Activated CD8-positive, alpha-beta memory T cell treated with anti-CD3 and anti-CD28 coated beads, Interleukin-2, amount 10 ng/mL, durations not matched to agents 7 days and 5 days (primary cell): ENCODE data around the gene PARN. TPM values are rescaled to one million over a fixed set of nuclear protein-coding genes. Genes with fewer than 3 reads are reported as not detected.
"Not testable (repeated sequence)": the region's sequence is repeated elsewhere in the genome, so short reads cannot be mapped to it uniquely, and the experiment has no call there.

ENCODE experiments used
- ATAC-seq: fragments of 150-1000 bp; cut with Tn5 transposase; one replicate; pipeline ENCODE4 v1.10.0; 2021; ENCODE audit warnings: moderate library complexity
- CTCF ChIA-PET: fragments of 350-600 bp; sonication (Branson Sonifier 250); formaldehyde crosslinking; loops from one replicate; lab custom pipeline; 2021; ENCODE audit warnings: antibody characterized with exemption; lab: Charles Lee
- DNase-seq: peaks from one replicate; pipeline ENCODE4 v3.0.0-alpha.2; 2020
- H3K27ac Mint-ChIP-seq: one replicate; pipeline ENCODE4 v1.8.0; 2021; ENCODE audit warnings: mild to moderate bottlenecking, mixed read lengths
- H3K27me3 Mint-ChIP-seq: one replicate; pipeline ENCODE4 v1.8.0; 2021; ENCODE audit warnings: mixed read lengths
- H3K36me3 Mint-ChIP-seq: one replicate; pipeline ENCODE4 v1.8.0; 2021; ENCODE audit warnings: mild to moderate bottlenecking, mixed read lengths
- H3K4me1 Mint-ChIP-seq: one replicate; pipeline ENCODE4 v1.8.0; 2021; ENCODE audit warnings: mixed read lengths
- H3K4me3 Mint-ChIP-seq: one replicate; pipeline ENCODE4 v1.8.0; 2021; ENCODE audit warnings: mild to moderate bottlenecking, moderate library complexity, mixed read lengths
- H3K9me3 Mint-ChIP-seq: one replicate; pipeline ENCODE4 v1.8.0; 2022; ENCODE audit warnings: low read depth, mixed read lengths
- total RNA-seq, 2 experiments: library from RNA; stranded (reverse); gene quantifications; one replicate each; pipeline ENCODE4 v1.2.3, GENCODE V29; 2021

Gene PARN
- total RNA-seq, 2 experiments from 2014 or later, result 40.7 to 44.6 TPM

DNA sequence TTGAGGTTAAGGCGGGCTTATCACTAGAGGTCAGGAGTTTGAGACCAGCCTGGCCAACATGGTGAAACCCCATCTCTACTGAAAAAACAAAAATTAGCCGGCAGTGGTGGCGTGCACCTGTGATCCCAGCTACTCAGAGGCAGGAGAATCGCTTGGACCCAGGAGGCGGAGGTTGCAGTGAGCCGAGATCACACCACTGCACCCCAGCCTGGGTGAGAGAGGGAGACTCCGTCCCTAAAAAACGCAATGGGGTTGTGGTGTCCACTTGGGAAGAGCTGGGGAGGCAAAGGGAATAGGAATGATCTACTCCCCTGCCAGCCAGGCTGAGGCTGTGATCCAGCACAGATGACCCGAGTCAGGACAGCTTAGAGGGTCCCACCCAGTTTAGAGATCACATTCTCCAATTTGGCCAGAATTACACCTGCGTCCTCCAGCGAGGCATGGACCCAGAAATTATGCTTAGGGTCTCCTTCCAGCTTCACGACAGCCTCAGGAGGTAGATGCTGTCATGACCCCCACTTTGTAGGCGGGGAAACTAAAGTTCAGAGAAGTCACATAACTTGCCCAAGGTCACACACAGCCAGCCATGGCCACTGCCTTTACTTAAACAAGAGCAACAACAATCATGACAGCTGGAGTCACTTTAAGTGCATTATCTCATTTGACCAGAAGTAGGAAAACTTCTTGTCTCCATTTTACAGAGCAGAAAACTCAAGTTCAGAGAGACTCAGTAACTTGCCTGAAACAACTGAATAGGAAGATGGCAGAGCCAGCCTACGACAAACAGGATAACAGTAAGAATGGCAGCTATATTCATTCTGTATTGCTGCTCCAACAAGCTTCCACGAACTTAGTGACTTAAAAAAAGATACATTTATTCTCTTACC is 227.7 kb downstream of the PARN start:
- DNase-seq, H3K36me3 Mint-ChIP-seq, H3K27me3 Mint-ChIP-seq, H3K4me1 Mint-ChIP-seq, CTCF ChIA-PET, ATAC-seq, H3K4me3 Mint-ChIP-seq, H3K9me3 Mint-ChIP-seq, H3K27ac Mint-ChIP-seq: not testable (repeated sequence)

DNA sequence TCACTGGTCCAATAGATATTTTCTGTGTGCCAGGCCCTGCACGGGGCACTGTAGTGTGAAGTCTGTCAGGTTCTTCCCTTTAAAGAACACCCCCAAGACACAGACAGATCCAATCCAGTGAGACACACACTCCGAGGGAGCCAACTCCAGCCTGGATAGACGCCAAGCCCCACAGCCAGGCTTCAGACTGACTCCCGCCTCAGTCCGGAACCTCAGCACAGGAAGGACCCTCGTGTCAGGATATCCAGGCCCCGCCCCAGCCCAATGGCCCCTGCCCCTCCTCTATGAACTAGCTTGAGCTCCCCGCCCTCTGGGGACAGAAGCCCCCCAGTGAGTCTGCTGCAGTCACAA is 228.4 kb downstream of the PARN start:
- CTCF ChIA-PET, H3K27ac Mint-ChIP-seq, H3K27me3 Mint-ChIP-seq, H3K4me3 Mint-ChIP-seq, ATAC-seq, DNase-seq, H3K36me3 Mint-ChIP-seq, H3K4me1 Mint-ChIP-seq, H3K9me3 Mint-ChIP-seq: not testable (repeated sequence)

DNA sequence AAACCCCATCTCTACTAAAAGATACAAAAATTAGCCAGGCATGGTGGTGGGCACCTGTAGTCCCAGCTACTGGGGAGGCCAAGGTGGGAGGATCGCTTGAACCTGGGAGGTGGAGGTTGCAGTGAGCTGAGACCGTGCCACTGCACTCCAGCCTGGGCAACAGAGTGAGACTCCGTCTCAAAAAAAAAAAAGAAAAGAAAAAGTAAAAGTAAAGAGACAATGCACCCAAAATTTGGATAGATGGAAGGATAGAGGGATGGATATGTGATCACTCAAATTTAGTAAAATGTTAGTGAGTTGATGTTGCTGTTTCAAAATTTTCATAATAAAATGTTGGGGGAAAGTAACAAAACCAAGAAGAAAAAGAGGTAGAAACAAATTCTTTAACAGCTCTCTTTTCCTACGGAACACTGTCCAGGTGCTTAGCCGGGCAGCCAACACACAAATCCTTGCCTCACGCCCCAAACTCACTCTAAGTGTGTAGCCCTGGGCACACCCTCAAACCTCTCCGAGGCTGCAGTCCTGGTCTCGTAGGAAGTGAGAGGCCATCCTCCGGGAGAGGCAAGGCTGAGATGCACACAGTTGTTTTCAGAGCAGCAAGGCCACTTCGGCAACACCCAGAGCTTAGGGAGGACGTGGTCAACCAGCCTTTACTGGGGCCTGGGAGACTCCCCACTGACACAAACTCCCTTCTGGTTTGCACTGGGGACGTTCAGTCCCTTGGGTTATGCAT is 228.9 kb downstream of the PARN start:
- ATAC-seq, H3K4me3 Mint-ChIP-seq: not testable (repeated sequence)

DNA sequence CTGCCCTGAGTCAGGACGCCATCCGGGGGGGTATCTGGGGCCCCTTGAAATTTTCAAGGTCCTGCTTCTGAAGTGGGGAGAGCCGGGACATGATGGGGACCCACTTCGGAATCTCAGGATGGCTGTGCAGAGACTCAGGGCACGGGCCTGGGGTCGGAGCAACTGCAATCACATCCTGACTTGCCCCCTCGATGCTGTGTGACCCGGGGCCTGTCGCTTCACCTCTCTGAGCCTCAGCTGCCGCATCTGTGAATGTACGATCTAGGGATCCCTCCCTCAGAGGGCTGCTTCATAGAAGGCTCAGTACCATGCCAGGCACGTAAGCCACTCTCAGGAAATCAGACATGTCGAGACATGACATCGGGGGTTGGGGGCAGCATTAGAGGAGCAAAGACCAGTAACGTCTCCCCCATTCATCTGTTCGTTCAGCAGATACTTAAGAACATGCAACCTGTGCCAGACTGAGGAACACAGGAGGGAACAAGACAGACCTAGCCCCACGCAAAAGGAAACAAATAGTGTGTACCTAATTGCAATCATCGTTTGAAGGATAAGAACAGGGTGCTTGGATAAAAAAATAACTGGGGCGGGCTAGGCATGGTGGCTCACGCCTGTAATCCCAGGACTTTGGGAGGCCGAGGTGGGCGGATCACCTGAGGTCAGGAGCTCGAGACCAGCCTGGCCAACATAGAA is 229.6 kb downstream of the PARN start:
- H3K4me3 Mint-ChIP-seq, result no peak overlapping the region
- DNase-seq, result no peak
- H3K27ac Mint-ChIP-seq, result no peak overlapping the region
- CTCF ChIA-PET, result no interaction called here
- no peaks in the 10 kb centered on the region for H3K9me3 Mint-ChIP-seq
- H3K36me3 Mint-ChIP-seq, result no peaks in the 10 kb centered on the region
- ATAC-seq, result no peak
- H3K4me1 Mint-ChIP-seq, result peaks cover 2% of the 10 kb centered on the region
- H3K27me3 Mint-ChIP-seq, result no peaks in the 10 kb centered on the region

More for the DNA sequence above, 228.9 kb downstream of the PARN start:
- H3K36me3 Mint-ChIP-seq, CTCF ChIA-PET, H3K9me3 Mint-ChIP-seq, H3K4me1 Mint-ChIP-seq, DNase-seq, H3K27me3 Mint-ChIP-seq, H3K27ac Mint-ChIP-seq: not testable (repeated sequence)

DNA sequence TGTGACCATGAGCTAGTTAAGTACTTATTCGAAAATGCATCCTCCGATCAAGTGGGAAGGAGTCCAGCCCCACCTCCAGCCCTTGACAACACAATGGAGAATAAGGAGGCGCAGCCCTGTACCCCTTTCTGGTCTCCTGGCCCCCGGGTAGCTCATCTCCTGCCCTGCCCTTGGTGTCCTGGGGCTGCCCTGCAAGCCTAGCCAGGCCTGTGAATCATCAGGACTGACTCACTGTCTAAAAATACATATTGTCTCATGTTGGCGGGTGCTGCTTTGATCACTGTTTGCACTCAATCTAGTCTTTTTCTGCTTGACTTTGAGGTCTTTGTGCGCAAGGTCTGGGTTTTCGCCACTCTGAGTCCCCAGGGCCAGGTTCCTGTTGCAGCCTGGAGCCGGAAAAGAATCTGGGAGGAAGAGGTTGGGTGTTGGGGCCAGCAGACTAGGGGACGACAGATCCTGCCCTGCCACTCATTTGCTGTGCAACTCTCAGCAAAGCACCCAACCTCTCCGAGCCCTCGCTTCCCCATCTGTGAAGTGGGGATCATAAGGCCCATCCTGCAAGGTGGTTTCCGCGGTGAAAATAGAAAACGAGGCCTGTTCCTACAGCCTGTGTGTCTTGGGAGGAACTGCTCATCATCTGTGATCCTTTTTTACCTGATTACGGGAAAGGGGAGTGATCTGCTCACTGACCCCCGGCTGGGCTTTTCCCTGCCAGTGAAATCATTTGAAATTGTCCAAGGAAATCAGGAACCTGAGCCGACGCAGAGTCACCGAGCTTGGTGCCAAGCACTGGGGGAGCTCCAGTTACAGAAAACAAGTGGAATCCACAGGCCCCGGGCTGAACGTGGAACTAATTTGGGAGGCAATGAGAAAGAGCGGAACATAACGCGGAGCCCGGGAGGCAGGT is 230.4 kb downstream of the PARN start:
- Mint-ChIP-seq H3K9me3 (no peaks in the 10 kb centered on the region), H3K4me3 (no peak overlapping the region), H3K27me3 (no peaks in the 10 kb centered on the region), H3K36me3 (no peaks in the 10 kb centered on the region), H3K4me1 (no peaks in the 10 kb centered on the region), H3K27ac (no peak overlapping the region)
- CTCF ChIA-PET, result no interaction called here
- DNase-seq (no peak), ATAC-seq (no peak)

DNA sequence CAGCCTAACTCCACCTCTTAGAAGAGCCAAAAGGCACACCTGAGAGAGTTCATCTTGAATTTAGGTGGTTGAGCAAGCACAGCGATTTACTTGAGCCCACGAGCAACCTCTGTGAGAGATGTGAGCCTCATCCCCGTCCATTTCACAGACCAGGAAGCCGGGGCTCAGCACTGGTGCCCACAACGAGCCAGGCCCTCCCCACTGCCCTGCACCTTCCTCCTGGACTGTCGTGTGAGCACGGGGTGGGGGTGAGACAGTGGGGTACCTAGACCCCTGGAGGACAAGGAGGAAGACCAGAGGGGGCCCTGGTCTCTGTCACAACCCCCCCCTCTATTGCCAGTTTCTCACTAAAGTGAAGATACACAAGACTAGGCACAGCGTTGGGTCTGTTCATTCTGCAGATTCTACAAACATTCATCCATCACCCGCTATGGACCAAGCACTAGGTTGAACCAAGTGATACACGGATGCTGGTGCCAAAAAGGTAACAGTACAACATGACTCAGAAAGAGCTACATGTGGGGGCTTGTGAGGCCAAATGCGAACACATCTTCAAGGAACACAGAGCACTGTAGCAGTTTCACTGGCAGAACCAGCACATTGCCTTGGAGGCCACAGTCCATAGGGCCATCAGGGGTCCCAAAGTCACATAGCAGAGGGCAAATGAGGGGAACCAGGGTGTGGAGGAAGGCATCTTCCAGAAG is 231.9 kb downstream of the PARN start:
- CTCF ChIA-PET, result no interaction called here
- ATAC-seq, result no peak
- Mint-ChIP-seq H3K4me1 (no peaks in the 10 kb centered on the region), H3K36me3 (no peaks in the 10 kb centered on the region), H3K27me3 (no peaks in the 10 kb centered on the region), H3K9me3 (no peaks in the 10 kb centered on the region), H3K27ac (no peak overlapping the region), H3K4me3 (no peak overlapping the region)
- DNase-seq, result no peak

DNA sequence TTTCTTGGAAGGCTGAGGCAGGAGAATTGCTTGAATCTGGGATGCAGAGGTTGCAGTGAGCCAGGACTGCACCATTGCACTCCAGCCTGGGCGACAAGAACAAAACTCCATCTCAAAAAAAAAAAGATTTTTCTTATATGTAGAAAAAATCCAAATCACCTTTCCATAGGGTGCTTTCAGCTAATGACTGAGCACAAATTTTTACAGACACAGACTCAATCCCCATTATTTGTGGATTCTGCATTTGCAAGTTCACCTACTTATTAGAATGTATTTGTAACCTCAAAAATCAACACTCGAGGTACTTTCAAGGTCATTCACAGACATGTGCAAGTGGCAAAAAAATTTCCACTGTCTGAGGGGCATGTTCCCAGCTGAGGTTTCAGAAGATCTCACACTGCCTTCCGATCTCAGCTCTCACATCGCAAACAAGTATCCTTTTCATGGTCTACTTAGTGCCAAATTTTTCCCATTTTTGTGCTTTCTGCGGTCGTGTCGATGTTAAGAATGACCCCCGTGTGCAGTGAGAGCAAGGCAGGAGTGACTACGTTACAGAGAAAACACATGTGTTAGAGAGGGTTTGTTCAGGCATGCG is 234.3 kb downstream of the PARN start:
- ATAC-seq, H3K4me1 Mint-ChIP-seq, CTCF ChIA-PET, H3K4me3 Mint-ChIP-seq, H3K27ac Mint-ChIP-seq, H3K9me3 Mint-ChIP-seq, DNase-seq, H3K36me3 Mint-ChIP-seq, H3K27me3 Mint-ChIP-seq: not testable (repeated sequence)

DNA sequence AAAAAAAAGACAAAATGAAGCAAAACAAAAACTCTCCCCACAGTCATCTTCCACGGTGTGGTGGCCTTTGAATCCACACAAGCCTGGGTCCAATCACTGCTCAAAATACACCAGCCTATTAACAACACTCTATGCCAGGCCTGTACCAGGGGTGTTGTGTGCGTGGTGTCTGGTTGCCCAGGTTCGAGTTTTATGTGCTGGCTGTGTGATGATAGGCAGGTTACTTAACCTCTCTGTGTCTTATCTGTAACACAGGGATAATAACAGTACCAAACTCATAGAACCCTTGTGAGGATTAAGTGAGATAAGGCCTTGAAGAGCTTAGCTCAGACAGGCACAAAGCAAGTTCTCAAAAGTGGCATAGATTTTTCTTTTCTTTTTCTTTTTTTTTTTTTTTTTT is 235.2 kb downstream of the PARN start:
- no peak for ATAC-seq
- no peak overlapping the region for H3K4me3 Mint-ChIP-seq
- H3K4me1 Mint-ChIP-seq, result no peaks in the 10 kb centered on the region
- CTCF ChIA-PET, result no interaction called here
- H3K36me3 Mint-ChIP-seq, result no peaks in the 10 kb centered on the region
- H3K27me3 Mint-ChIP-seq, result no peaks in the 10 kb centered on the region
- H3K9me3 Mint-ChIP-seq, result no peaks in the 10 kb centered on the region
- DNase-seq, result no peak
- no peak overlapping the region for H3K27ac Mint-ChIP-seq

DNA sequence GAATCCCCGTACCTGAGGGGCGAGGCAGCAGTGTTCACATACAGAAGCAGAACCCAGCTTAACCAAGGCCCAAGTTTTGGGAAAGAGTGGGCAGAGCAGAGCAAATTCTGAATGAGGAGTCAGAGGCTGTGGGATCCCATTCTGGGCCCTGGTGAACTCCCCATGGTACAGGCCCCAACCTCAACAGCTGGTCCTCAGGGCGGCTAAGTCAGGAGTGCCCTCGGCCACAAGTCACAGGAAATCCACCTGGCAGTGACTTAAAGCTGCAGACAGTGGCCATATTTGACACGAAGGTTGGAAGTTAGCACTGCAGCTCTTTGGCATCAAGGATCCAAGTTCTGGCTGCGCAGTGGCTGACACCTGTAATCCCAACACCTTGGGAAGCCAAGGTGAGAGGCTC is 237.1 kb downstream of the PARN start:
- H3K4me1 Mint-ChIP-seq, result no peaks in the 10 kb centered on the region
- no peak overlapping the region for H3K27ac Mint-ChIP-seq
- H3K27me3 Mint-ChIP-seq, result no peaks in the 10 kb centered on the region
- no peak overlapping the region for H3K4me3 Mint-ChIP-seq
- CTCF ChIA-PET, result no interaction called here
- no peak for ATAC-seq
- no peaks in the 10 kb centered on the region for H3K36me3 Mint-ChIP-seq
- no peaks in the 10 kb centered on the region for H3K9me3 Mint-ChIP-seq
- no peak for DNase-seq

DNA sequence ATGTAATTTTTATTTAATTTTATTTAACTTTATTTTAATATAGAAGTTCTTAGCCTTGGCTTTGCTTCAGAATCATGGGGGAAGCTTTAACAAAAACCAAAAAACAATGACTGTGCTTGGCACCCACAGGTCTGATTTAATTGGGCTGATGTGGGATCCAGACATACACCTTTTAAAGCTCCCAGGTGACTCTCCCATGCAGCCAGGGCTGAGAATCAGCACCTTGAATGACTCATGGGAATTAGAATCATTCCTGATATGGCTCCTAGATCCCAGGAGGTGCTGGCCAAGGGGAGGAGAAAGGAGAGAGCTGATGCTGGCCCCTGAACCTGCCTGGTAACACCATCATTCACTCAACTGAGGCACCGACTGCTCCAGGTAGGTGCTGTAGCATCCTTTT is 240.7 kb downstream of the PARN start:
- ATAC-seq (no peak), DNase-seq (no peak)
- H3K27me3 Mint-ChIP-seq, result peaks cover 2% of the 10 kb centered on the region
- H3K36me3 Mint-ChIP-seq, result no peaks in the 10 kb centered on the region
- CTCF ChIA-PET, result no interaction called here
- H3K27ac Mint-ChIP-seq, result no peak overlapping the region
- H3K4me3 Mint-ChIP-seq, result no peak overlapping the region
- no peaks in the 10 kb centered on the region for H3K4me1 Mint-ChIP-seq
- no peaks in the 10 kb centered on the region for H3K9me3 Mint-ChIP-seq

DNA sequence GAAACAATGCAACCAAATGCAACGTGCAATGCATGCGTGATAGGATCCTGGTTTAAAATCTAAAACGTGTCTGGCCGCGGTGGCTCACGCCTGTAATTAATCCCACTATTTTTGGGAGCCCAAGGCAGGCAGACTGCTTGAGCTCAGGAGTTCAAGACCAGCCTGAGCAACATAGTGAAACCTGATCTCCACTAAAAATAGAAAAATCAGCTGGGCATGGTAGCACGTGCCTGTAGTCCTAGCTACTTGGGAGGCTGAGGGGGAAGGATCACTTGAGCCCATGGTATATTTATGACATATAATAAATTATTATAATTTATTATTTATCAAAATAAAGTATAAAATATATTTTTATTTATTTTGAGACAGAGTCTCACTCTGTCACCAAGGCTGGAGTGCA is 241.8 kb downstream of the PARN start:
- CTCF ChIA-PET, result no interaction called here
- H3K4me3 Mint-ChIP-seq, result no peak overlapping the region
- H3K9me3 Mint-ChIP-seq, result no peaks in the 10 kb centered on the region
- no peak overlapping the region for H3K27ac Mint-ChIP-seq
- peaks cover 2% of the 10 kb centered on the region for H3K27me3 Mint-ChIP-seq
- ATAC-seq (no peak), DNase-seq (no peak)
- no peaks in the 10 kb centered on the region for H3K36me3 Mint-ChIP-seq
- H3K4me1 Mint-ChIP-seq, result no peaks in the 10 kb centered on the region

DNA sequence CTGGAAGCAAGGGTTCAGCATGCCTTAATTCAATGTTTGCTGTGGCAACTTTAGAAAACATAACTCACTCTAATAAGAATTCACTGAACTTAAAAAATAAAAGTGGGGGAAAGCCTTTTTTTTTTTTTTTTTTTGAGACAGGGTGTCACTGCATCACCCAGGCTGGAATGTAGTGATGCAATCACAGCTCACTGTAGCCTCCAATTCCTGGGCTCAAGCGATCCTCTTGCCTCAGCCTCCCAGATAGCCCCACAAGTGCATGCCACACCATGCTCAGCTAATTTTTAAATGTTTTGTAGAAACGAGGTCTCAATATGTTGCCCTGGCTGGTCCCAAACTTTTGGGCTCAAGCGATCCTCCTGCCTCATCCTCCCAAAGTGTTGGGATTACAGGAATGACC is 243.9 kb downstream of the PARN start:
- Mint-ChIP-seq H3K4me1 (no peaks in the 10 kb centered on the region), H3K9me3 (no peaks in the 10 kb centered on the region), H3K27ac (no peak overlapping the region), H3K36me3 (no peaks in the 10 kb centered on the region), H3K4me3 (no peak overlapping the region), H3K27me3 (peaks cover 4% of the 10 kb centered on the region)
- DNase-seq, result no peak
- ATAC-seq, result no peak
- CTCF ChIA-PET, result no interaction called here
